OCI-LY3 (cell line): Measurements from ENCODE around the gene PUDP.
"Not testable (repeated sequence)": the region's sequence is repeated elsewhere in the genome, so short reads cannot be mapped to it uniquely, and the experiment has no call there.

ENCODE experiments used
- H2AFZ ChIP-seq: fragments of 200-600, 300-600 bp; shearing (Covaris generic); 2 replicates; pipeline ENCODE4 v1.6.0; 2014; ENCODE audit warnings: antibody characterized with exemption, low read depth, low read length
- H3K27ac ChIP-seq: fragments of 200-600, 300-600 bp; sonication (generic); 2 replicates; pipeline ENCODE4 v1.5.1; 2014; ENCODE audit warnings: mild to moderate bottlenecking, low read length, moderate library complexity, mixed read lengths
- H3K27me3 ChIP-seq: fragments of 200-600, 300-600 bp; sonication (generic); 2 replicates; pipeline ENCODE4 v1.6.1; 2014; ENCODE audit warnings: low read depth, low read length, mixed read lengths
- H3K36me3 ChIP-seq: fragments of 200-600, 300-600 bp; sonication (generic); replicated peaks from 2 replicates; pipeline ENCODE3; 2014; ENCODE audit warnings: low read depth, low read length, mixed read lengths
- H3K4me1 ChIP-seq: fragments of 300-600, 200-600 bp; sonication (generic); 2 replicates; pipeline ENCODE4 v1.6.1; 2014; ENCODE audit warnings: low read length, mixed read lengths
- H3K4me2 ChIP-seq: fragments of 200-600, 300-600 bp; sonication (generic); 2 replicates; pipeline ENCODE4 v1.6.1; 2014; ENCODE audit warnings: low read length, mixed read lengths
- H3K4me3 ChIP-seq: fragments of 300-600, 200-600 bp; sonication (generic); 2 replicates; pipeline ENCODE4 v1.5.1; 2014; ENCODE audit warnings: antibody characterized with exemption, mild to moderate bottlenecking, low read length, moderate library complexity
- H3K79me2 ChIP-seq: fragments of 300-600, 200-600 bp; shearing (Covaris generic); 2 replicates; pipeline ENCODE4 v1.6.1; 2014; ENCODE audit warnings: mild to moderate bottlenecking, low read length, mixed read lengths
- H3K9ac ChIP-seq: fragments of 300-600, 200-600 bp; shearing (Covaris generic); 2 replicates; pipeline ENCODE4 v1.6.0; 2014; ENCODE audit warnings: mild to moderate bottlenecking, low read length, moderate library complexity
- H3K9me3 ChIP-seq: fragments of 200-600, 300-600 bp; shearing (Covaris generic); 2 replicates; pipeline ENCODE4 v1.6.1; 2014; ENCODE audit warnings: low read length, mixed read lengths; ENCODE audit not compliant: insufficient read depth
- H4K20me1 ChIP-seq: fragments of 200-600, 300-600 bp; sonication (generic); 2 replicates; pipeline ENCODE4 v1.6.1; 2016; ENCODE audit warnings: low read length, mixed read lengths; ENCODE audit not compliant: insufficient read depth

PUDP gene

DNA sequence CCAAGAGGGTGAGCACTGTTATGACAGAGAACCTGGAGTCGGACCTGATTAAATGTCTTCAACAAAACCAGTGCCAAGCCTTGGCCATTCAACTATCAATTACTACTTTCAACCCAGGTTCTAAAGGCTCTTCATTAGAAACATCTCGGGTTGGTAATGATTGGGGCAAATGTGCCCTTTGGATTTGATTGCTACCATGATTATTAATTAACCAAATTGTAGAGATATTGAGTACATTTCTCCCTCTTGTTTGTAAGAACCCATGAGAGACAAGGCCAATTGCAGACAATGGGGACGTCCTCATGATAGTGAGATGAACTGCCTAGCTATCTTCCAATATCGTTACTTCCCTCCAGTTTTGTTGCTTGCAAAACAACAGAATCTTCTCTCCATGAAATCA lies 137.1 kb downstream of the PUDP start:
- not testable (repeated sequence) for H3K9me3 ChIP-seq, H3K4me1 ChIP-seq, H3K36me3 ChIP-seq, H3K4me2 ChIP-seq, H2AFZ ChIP-seq, H3K27ac ChIP-seq, H3K9ac ChIP-seq, H4K20me1 ChIP-seq, H3K4me3 ChIP-seq, H3K79me2 ChIP-seq, H3K27me3 ChIP-seq

GRCh38 chrX:7007328-7007727 lies 140.6 kb downstream of the PUDP start:
- H3K4me3 ChIP-seq, H3K79me2 ChIP-seq, H3K4me2 ChIP-seq, H4K20me1 ChIP-seq, H2AFZ ChIP-seq, H3K36me3 ChIP-seq, H3K9me3 ChIP-seq, H3K27me3 ChIP-seq, H3K9ac ChIP-seq, H3K27ac ChIP-seq, H3K4me1 ChIP-seq: not testable (repeated sequence)
